ENCODE data around the gene LAD1.

Gene LAD1

GRCh38 chr1:201361652-201362504, 37.2 kb downstream of the LAD1 start:
- no peak for DNase-seq

GRCh38 chr1:201360901-201361651, 38.0 kb downstream of the LAD1 start:
- DNase-seq: no peak

DNA sequence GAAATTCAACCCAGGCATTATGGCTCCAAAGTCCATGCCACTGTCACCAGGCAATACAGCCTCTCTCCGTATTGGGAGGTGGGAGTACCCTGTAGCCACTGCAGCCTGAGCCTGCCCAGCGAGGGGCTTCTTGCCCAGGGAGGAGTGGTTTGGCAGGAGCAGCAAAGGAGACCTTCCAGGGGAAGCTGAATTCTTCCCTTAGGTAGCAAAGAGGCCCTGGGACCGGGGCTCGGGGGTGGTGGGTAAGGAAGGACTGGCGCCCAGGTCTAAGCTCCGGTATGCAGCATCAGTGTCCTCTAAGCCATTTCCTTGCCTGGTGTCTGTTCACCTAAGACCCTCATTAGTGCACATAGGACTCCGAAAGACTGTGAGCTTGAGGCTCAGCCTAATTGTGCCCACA, 38.6 kb downstream of the LAD1 start:
- no peak for DNase-seq

GRCh38 chr1:201359873-201360210, 39.3 kb downstream of the LAD1 start:
- DNase-seq: no peak

DNA sequence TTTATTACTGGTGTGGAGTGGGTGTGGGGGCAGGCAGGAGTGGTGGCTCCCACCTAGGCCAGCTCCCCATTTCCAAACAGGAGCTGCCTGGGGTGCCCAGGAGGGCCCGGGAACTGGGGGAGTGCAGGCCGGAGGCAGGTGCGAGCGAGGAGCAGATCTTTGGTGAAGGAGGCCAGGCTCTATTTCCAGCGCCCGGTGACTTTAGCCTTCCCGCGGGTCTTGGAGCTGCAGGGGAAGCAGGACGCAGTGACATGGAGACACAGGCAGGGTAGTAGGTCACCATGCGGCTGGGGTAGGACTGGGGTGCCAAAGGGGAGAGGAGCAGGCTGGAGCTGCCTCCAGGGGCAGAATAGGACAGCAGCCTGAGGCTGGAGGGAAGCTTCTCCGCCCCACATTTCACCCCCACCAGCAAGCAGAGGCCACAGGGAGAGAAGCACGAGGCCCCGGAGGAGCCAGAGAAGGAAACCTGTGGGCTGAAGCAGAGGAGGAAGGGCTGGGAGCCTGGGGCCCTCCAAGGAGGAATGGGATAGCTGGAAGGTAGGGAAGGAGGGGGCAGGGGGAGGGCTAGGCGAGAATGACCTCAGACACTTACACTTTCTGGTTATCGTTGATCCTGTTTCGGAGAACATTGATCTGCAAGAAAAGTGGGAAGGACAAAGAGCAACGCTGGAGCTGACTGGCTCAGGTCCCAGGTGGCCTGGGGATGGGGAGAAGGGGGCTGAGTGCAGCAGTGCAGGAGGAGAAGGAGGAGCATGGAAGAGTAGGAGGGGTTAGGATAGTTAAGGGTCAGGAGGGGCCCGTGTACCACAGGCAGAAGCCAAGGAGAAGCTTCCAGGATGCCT, 39.9 kb downstream of the LAD1 start:
- DNase-seq: no peak

- no peak for DNase-seq
These were observed 40.5 kb downstream of the LAD1 start for GRCh38 chr1:201358596-201358995.

DNA sequence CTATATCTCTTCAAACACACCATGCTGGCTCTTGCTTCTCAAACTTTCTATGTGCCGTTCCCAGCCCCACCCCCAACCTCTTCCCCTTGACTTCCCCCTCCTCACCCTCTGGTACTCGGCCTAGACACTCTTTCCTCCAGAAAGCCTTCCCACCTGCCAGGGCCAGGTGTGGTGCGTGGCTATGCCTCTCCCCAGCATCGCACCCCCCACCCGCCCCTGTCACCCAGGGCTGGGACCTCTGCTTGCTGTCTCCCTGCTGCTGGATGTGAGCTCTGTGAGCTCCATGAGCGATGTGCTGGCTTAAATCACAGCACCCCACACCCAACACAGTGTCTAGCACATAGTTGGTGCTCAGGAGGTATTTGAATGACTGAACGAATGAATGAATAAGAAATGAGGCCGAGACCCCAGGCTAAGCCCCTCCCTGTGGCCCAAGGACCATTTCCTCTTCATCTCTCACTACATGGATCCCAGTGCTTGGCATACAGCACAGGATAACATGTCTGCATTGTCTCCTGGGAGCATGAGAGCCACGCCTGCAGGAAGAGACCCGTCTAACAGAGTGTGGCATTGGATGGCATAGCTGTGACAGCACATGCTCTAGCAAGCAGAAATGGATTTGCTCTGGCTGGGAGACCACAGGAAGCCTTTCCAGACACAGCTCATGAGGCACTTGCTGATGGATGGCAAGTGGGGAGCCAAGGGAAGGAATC, 41.3 kb downstream of the LAD1 start:
- DNase-seq: no peak

GRCh38 chr1:201357211-201357610, 41.9 kb downstream of the LAD1 start:
- DNase-seq: no peak

DNA sequence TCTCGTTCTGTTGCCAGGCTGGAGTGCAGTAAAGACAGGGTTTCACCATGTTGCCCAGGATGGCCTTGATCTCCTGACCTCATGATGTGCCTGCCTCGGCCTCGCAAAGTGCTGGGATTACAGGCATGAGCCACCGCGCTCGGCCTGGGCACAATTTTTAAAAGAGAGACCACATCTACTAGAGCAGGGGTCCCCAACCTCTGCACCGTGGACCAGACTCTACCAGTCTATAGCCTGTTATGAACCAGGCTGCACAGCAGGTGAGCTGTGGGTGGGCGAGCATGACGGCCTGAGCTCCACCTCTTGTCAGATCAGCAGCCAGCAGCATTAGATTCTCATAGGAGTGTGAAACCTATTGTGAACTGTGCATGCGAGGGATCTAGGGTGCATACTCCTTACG, 42.4 kb downstream of the LAD1 start:
- no peak for DNase-seq

GRCh38 chr1:201356236-201356635, 42.9 kb downstream of the LAD1 start:
- no peak for DNase-seq

- no peak for DNase-seq
These were observed 43.7 kb downstream of the LAD1 start for GRCh38 chr1:201355471-201355870.

GRCh38 chr1:201354901-201355295, 44.2 kb downstream of the LAD1 start:
- no peak for DNase-seq

DNA sequence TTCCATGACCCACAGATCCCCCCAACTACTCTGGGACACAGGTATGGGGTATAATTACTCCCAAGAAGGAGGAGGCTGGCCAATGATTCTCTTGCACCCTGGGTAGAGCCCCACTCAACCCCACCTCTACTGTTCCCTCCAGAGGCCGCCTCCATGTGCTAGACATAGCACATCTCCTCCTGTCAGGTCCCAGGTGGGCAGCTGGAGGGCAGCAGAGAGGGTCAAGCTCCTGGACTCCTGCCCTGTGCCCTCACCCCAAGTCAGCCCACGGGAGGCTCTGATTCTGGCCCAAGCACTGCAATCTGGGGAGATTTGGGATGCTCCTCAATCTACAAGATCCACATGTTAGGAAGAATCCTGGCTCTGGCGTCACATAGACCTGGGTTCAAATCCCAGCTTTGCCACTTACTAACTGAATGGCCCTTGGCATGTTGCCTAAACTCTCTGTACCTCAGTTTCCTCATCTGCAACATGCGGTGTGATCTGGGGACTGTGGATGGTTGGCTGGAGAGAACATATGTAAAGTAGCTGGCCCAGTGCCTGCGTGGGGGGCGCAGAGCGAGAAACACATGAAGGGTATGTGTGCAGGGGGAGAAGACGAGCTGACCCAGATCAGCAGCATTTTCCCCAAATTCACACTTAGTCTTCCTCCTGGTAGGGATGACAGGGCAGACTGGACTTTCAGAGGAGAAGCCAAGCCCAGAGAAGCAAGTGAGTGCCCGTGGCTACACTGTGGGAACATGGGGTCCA, 44.8 kb downstream of the LAD1 start:
- no peak for DNase-seq

GRCh38 chr1:201353186-201353940, 45.8 kb downstream of the LAD1 start:
- no peak for DNase-seq

DNA sequence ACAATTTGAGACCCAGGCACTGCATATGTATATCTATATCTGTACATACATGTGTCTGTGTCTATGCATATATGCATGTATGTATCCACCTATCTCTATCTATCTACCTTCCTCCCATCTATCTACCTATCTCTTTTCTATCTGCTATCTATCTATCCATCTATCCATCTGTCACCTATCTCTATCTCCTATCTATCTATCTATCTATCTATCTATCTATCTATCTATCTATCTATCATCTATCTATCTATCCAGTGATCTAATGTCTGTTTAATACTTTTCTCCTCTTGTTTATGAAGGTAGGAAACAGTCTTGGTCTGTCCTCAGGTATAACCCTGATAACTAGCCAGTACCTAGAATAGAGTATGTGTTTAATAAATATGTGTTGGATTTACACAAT, 47.5 kb downstream of the LAD1 start:
- DNase-seq: no peak

DNA sequence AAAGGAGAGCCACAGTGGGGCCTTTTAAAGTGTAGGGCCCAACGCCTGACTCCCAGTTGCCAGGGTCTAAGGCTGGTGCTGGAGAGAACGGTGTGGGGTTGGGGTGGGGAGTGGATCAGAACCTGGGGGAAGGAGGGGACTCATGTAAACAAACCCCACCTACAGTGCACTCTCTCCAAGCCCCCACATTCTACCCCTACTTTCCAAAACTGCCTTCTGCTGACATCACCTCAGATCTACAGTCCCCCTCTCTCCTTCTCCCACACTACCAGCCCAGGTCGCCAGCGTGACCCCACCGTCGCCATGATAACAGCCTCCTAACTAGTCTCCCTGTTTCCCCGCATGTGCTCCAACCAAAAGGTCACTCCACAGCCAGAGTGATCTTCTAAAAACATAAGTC, 48.2 kb downstream of the LAD1 start:
- DNase-seq: no peak

GRCh38 chr1:201350361-201350725, 48.8 kb downstream of the LAD1 start:
- no peak for DNase-seq

DNA sequence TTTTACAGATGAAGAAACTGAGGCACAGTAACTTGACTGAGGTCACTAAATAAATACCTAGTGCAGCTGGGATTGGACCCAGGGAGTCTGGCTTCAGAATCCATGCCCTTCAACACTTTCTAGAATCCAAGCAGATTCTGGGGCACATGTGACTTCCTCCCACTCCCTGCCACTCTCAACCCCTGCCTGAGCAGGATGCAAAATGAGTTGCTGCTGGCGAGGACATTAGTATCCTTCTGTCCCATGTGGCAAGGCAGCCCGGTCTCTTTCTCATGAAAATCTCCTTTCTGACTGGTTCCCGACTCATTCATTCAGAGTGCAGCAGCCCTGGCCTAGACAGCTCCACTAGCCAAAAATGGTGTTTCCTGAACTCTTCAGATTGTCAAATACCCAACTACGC, 50.0 kb downstream of the LAD1 start:
- no peak for DNase-seq

DNA sequence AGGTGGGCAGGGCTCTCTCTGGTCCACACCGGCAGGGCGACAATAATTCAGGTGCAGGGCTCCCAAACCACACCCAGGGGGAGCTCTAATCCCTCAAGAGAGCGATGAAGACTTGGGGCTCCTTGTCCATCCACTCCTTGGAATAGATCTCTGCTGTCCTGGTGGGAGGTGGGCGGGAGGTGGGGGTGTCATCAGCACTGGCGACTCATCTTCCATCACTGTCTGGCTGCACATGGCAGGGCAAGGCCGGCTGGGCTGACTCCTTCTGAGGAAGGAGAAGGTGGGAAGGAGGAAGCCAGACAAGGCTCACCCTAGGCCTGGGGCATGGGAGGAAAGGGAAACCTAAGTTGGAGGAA, 50.9 kb downstream of the LAD1 start:
- no peak for DNase-seq

DNA sequence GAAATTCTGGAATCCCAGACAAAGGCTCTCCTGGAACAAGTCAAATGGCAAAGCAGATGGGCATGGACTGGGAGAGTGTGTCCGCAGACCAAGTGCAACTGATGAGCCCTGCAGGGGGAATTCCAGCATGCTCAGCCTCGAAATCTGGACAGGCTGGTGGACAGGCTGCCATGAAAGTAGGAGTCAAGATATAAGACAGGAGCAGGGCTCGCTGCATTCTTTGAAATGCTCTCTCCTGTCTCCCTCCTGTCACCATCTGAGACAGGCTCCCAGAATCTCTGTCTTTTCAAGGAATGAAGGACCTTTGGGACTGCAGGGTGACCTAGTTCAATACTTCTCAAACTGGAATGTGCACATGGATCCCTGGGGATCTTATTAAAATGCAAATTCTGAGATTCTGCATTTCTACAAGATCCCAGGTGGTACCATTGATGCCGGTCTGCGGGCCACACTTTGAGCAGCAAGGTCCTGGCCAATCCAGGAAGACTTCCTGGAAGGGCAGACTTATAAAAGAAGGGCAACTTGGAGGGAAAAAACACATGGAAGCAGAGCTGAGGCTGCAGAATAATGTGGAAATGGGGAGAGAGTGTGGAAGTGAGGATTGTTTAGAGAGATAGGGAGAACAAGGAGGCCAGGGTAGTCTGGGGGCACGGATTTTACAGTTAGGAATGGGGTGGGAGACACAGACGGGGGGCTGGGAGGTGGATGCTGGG, 51.5 kb downstream of the LAD1 start:
- no peak for DNase-seq

GRCh38 chr1:201346987-201347386, 52.1 kb downstream of the LAD1 start:
- DNase-seq: no peak

Measured in T-helper 9 cell (primary cell).